Activated CD4-positive, alpha-beta T cell treated with anti-CD3 and anti-CD28 coated beads, Interleukin-10, Interleukin-2, amounts not matched to agents 100 ng/mL and 50 ng/mL, durations not matched to agents 16 hours and 8 hours (primary cell): Measurements from ENCODE around the gene GNAI3.
A peak's percentile ranks its signal among the peaks of the same experiment; 100 is the strongest.

Experiments
- DNase-seq: peaks from one replicate; pipeline ENCODE4 v3.0.0-alpha.2; 2020

GNAI3 gene

GRCh38 chr1:109527098-109527811, 21.2 kb upstream of the GNAI3 start:
- no peak for DNase-seq

- DNase-seq = no peak
Measured at GRCh38 chr1:109527846-109528695, 20.3 kb upstream of the GNAI3 start.

- no peak for DNase-seq
Measured at GRCh38 chr1:109528712-109529111, 19.7 kb upstream of the GNAI3 start.

GRCh38 chr1:109529881-109530456, 18.4 kb upstream of the GNAI3 start:
- no peak for DNase-seq

GRCh38 chr1:109530457-109531087, 17.8 kb upstream of the GNAI3 start:
- no peak for DNase-seq

GRCh38 chr1:109531380-109531779, 17.0 kb upstream of the GNAI3 start:
- DNase-seq = no peak

- no peak for DNase-seq
Measured at GRCh38 chr1:109531826-109532364, 16.5 kb upstream of the GNAI3 start.

GRCh38 chr1:109532365-109533136, 15.9 kb upstream of the GNAI3 start:
- DNase-seq = peak; percentile 91

GRCh38 chr1:109534307-109534858, 14.0 kb upstream of the GNAI3 start:
- DNase-seq = no peak

- DNase-seq = no peak
Measured at GRCh38 chr1:109535481-109535880, 12.9 kb upstream of the GNAI3 start.

- no peak for DNase-seq
Measured at GRCh38 chr1:109535971-109536491, 12.4 kb upstream of the GNAI3 start.

GRCh38 chr1:109537450-109538178, 10.8 kb upstream of the GNAI3 start:
- no peak for DNase-seq

- no peak for DNase-seq
Measured at GRCh38 chr1:109538827-109539555, 9.4 kb upstream of the GNAI3 start.

GRCh38 chr1:109539676-109540075, 8.7 kb upstream of the GNAI3 start, which contains the start of gene GPR61:
GPR61 (plus strand) TSS chr1:109539872; CDS start chr1:109543023, 3,151 bp downstream.
- no peak for DNase-seq

- no peak for DNase-seq
Measured at GRCh38 chr1:109541102-109541501, 7.3 kb upstream of the GNAI3 start.

GRCh38 chr1:109542657-109543056, 5.8 kb upstream of the GNAI3 start:
- no peak for DNase-seq

GRCh38 chr1:109543283-109543987, 5.0 kb upstream of the GNAI3 start:
- DNase-seq = no peak

GRCh38 chr1:109543988-109544735, 4.3 kb upstream of the GNAI3 start:
- no peak for DNase-seq
